ENCODE results near the gene MRPL38. TPM values are rescaled to one million over a fixed set of nuclear protein-coding genes. Genes with fewer than 3 reads are reported as not detected.

The MRPL38 gene
- 10 to 100 TPM; 79.9 to 85.0 TPM for total RNA-seq

DNA sequence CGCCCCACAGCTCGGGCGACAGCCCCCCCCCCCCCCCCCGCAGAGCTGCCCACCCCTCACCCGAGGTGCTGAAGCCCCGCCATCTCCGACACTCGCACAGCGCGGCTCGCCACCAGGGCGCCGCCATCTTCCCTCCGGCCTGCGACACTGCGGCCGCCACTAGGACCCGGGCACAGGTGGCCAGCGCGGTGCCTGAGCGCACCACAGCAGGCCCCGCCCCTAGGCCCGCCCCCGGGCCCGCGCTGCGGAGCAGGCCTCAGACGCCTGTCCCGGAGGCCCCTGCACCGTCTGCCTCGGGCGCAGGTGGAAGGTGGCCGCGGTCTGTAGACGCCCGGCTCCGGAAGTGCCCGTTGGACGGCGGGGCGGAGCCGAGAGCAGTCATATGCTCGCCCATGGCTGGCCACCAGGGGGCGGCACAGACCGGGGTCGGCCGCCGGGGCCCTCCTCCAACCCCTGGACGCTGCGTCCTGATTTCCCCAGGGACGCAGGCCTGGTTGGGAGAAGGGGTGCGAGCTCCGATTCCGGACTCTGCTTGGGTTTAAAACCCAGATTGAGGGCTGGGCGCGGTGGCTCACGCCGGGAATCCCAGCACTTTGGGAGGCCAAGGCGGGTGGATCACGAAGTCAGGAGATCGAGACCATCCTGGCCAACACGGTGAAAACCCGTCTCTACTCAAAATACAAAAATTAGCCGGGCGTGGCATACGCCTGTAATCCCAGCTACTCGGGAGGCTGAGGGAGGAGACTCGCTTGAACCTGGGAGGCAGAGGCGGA lies at the start of gene MRPL38:
Gene MRPL38 (minus strand): TSS at position 136 of the 773 bp plus-strand sequence. CDS start 9 bp downstream, at position 127.
- Mint-ChIP-seq H3K27me3 (no peaks in the 10 kb centered on the region), H3K4me3 (peak within 1 kb of the TSS; percentile 87), H3K9me3 (no peaks in the 10 kb centered on the region), H3K36me3 (ENCODE audit: low read depth) (no peaks in the 10 kb centered on the region), H3K4me1 (peaks cover 31% of the 10 kb centered on the region), H3K27ac (peak within 1 kb of the TSS; percentile 76)
- CTCF ChIA-PET = interaction anchor here (0.5 to 7.6 kb wide), 22 partner anchors 8 to 802 kb away, joined by 3 to 67 read pairs (median 4); partner anchors contain the start of genes CDK3, FBF1, TRIM65 and WBP2
- peak; percentile 98 for DNase-seq
- POLR2A ChIA-PET = interaction anchor here (0.6 to 4.7 kb wide), 18 partner anchors 8 to 199 kb away, joined by 3 to 28 read pairs (median 4); partner anchors contain the start of genes EXOC7, FBF1, TRIM47 and TRIM65

- peak overlapping the region; percentile 55 for H3K27ac Mint-ChIP-seq
- peaks cover 50% of the 10 kb centered on the region for H3K36me3 Mint-ChIP-seq (ENCODE audit: low read depth)
- no peaks in the 10 kb centered on the region for H3K27me3 Mint-ChIP-seq
- no peak for DNase-seq
- ChIA-PET CTCF (no interaction called here), POLR2A (interaction anchor here (2.2 kb wide), 1 partner anchor 10 kb away, joined by 8 read pairs; the partner anchor contains the start of gene FBF1)
- no peaks in the 10 kb centered on the region for H3K9me3 Mint-ChIP-seq
- peaks cover 18% of the 10 kb centered on the region for H3K4me1 Mint-ChIP-seq
- no peak overlapping the region for H3K4me3 Mint-ChIP-seq
Observed at GRCh38 chr17:75950855-75951554, 46.3 kb upstream of the MRPL38 start.

- Mint-ChIP-seq H3K36me3 (ENCODE audit: low read depth) (peaks cover 46% of the 10 kb centered on the region), H3K4me1 (peaks cover 18% of the 10 kb centered on the region), H3K27me3 (no peaks in the 10 kb centered on the region), H3K4me3 (no peak overlapping the region), H3K27ac (no peak overlapping the region), H3K9me3 (no peaks in the 10 kb centered on the region)
- no peak for DNase-seq
- ChIA-PET POLR2A (interaction anchor here (1.0 to 2.2 kb wide), 2 partner anchors 9 to 10 kb away, joined by 6 to 8 read pairs; partner anchors contain the start of gene FBF1), CTCF (no interaction called here)
Observed at GRCh38 chr17:75950421-75950820, 45.7 kb upstream of the MRPL38 start.

GRCh38 chr17:75945211-75945610 lies 40.5 kb upstream of the MRPL38 start:
- ChIA-PET POLR2A (no interaction called here), CTCF (no interaction called here)
- H3K9me3 Mint-ChIP-seq = no peaks in the 10 kb centered on the region
- no peak overlapping the region for H3K27ac Mint-ChIP-seq
- no peak for DNase-seq
- peaks cover 22% of the 10 kb centered on the region for H3K36me3 Mint-ChIP-seq (ENCODE audit: low read depth)
- H3K4me1 Mint-ChIP-seq = peaks cover 12% of the 10 kb centered on the region
- H3K4me3 Mint-ChIP-seq = no peak overlapping the region
- H3K27me3 Mint-ChIP-seq = no peaks in the 10 kb centered on the region

DNA sequence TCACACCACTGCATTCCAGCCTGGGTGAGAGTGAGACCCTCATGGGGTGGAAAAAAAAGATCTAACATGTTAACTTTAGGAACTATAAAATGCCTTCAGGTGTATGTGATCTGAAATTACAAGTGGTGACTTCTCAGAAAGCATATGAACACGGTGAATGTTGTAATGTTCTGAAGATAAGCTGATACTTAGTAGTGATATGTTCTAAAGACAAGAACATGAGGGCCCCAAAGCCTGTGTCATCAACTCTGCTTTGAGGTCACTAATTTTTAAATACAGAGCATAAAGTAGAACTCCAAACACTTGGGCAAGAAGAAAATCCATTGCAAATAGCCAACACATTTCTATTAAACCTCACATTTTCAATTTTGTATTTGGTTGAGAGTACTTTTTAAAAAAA lies 38.8 kb upstream of the MRPL38 start:
- Mint-ChIP-seq H3K27me3 (no peaks in the 10 kb centered on the region), H3K36me3 (ENCODE audit: low read depth) (peaks cover 10% of the 10 kb centered on the region), H3K4me3 (no peak overlapping the region), H3K4me1 (peaks cover 15% of the 10 kb centered on the region), H3K9me3 (no peaks in the 10 kb centered on the region), H3K27ac (no peak overlapping the region)
- ChIA-PET CTCF (interaction anchor here (1.8 kb wide), 1 partner anchor 621 kb away, joined by 3 read pairs; no protein-coding TSS in a partner anchor), POLR2A (no interaction called here)
- DNase-seq = no peak

GRCh38 chr17:75942473-75942872 lies 37.8 kb upstream of the MRPL38 start:
- no peak overlapping the region for H3K27ac Mint-ChIP-seq
- no peaks in the 10 kb centered on the region for H3K27me3 Mint-ChIP-seq
- no peaks in the 10 kb centered on the region for H3K9me3 Mint-ChIP-seq
- ChIA-PET POLR2A (no interaction called here), CTCF (interaction anchor here (0.7 to 1.8 kb wide), 2 partner anchors 488 to 620 kb away, joined by 3 to 5 read pairs; no protein-coding TSS in a partner anchor)
- DNase-seq = no peak
- H3K4me3 Mint-ChIP-seq = no peak overlapping the region
- H3K4me1 Mint-ChIP-seq = peaks cover 15% of the 10 kb centered on the region
- peaks cover 9% of the 10 kb centered on the region for H3K36me3 Mint-ChIP-seq (ENCODE audit: low read depth)

DNA sequence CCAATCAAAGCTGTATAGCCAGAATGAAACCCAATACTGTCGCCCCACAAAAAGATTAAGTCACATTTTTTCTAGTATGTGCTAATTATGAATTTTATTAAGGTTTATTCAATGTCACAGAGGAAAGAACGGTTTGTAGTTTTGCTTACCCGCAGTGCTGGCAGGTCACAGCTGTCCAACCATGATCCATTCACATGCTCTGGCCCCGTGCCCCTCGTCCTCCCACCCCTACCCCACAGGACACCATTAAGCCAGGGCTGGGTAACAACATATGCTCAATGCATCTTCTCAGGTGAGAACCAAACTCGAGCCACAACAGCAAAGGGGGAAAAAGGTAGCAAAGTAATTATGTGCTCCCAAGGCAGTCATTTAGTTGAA lies 36.7 kb upstream of the MRPL38 start:
- Mint-ChIP-seq H3K36me3 (ENCODE audit: low read depth) (peaks cover 5% of the 10 kb centered on the region), H3K4me3 (peak overlapping the region; percentile 83), H3K27ac (peak overlapping the region; percentile 51), H3K27me3 (no peaks in the 10 kb centered on the region), H3K9me3 (no peaks in the 10 kb centered on the region), H3K4me1 (peaks cover 15% of the 10 kb centered on the region)
- no peak for DNase-seq
- ChIA-PET CTCF (interaction anchor here (0.8 to 1.2 kb wide), 4 partner anchors 14 to 73 kb away, joined by 3 to 8 read pairs (median 4); no protein-coding TSS in a partner anchor), POLR2A (interaction anchor here (0.9 to 2.0 kb wide), 14 partner anchors 8 to 652 kb away, joined by 3 to 8 read pairs (median 3); partner anchors contain the start of genes ACOX1, MRPL38, SLC25A19 and TEN1)

- POLR2A ChIA-PET = interaction anchor here (0.9 to 2.0 kb wide), 14 partner anchors 9 to 652 kb away, joined by 3 to 8 read pairs (median 3); partner anchors contain the start of genes ACOX1, MRPL38, SLC25A19 and TEN1
Observed at GRCh38 chr17:75940727-75941441, 36.2 kb upstream of the MRPL38 start, which contains the start of gene FBF1. Gene FBF1, minus strand, starts transcription at chr17:75941042. Its CDS starts 2,893 bp downstream, at chr17:75938149.

DNA sequence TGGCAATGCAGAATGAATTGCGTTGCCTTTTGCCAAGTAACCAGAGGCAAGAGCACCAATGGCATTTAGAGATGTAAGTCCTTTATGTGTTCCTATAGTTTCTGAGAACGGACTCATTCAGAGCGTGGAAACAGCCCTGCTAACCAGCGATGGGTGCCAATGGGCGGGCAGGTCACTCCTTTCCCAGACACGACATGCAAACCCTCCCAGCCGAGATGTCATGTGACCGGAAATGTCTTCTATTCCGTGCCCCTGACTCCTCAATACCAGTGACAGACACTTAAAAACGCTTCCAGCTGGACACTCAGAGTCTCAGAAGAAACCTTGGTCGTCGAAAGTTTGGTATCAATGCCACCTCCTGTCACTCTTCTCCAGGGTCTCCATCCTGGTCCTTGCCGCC lies 33.0 kb upstream of the MRPL38 start:
- Mint-ChIP-seq H3K4me1 (peaks cover 15% of the 10 kb centered on the region), H3K27me3 (no peaks in the 10 kb centered on the region), H3K36me3 (ENCODE audit: low read depth) (peaks cover 3% of the 10 kb centered on the region), H3K4me3 (no peak overlapping the region), H3K27ac (no peak overlapping the region), H3K9me3 (no peaks in the 10 kb centered on the region)
- POLR2A ChIA-PET = no interaction called here
- no peak for DNase-seq
- CTCF ChIA-PET = no interaction called here

More at GRCh38 chr17:75940727-75941441, 36.2 kb upstream of the MRPL38 start, which contains the start of gene FBF1:
- H3K27me3 Mint-ChIP-seq = no peaks in the 10 kb centered on the region
- peak; percentile 92 for DNase-seq
- peaks cover 15% of the 10 kb centered on the region for H3K4me1 Mint-ChIP-seq
- peak within 1 kb of the TSS; percentile 51 for H3K27ac Mint-ChIP-seq
- H3K9me3 Mint-ChIP-seq = no peaks in the 10 kb centered on the region
- CTCF ChIA-PET = interaction anchor here (0.8 to 1.2 kb wide), 5 partner anchors 13 to 73 kb away, joined by 3 to 8 read pairs (median 4); no protein-coding TSS in a partner anchor
- H3K36me3 Mint-ChIP-seq (ENCODE audit: low read depth) = peaks cover 4% of the 10 kb centered on the region
- H3K4me3 Mint-ChIP-seq = peak within 1 kb of the TSS; percentile 83

- no peaks in the 10 kb centered on the region for H3K4me1 Mint-ChIP-seq
- peaks cover 3% of the 10 kb centered on the region for H3K36me3 Mint-ChIP-seq (ENCODE audit: low read depth)
- no peak overlapping the region for H3K27ac Mint-ChIP-seq
- no peaks in the 10 kb centered on the region for H3K27me3 Mint-ChIP-seq
- CTCF ChIA-PET = interaction anchor here (0.6 to 1.0 kb wide), 2 partner anchors 80 to 140 kb away, joined by 3 read pairs; no protein-coding TSS in a partner anchor
- no peak for DNase-seq
- no peak overlapping the region for H3K4me3 Mint-ChIP-seq
- POLR2A ChIA-PET = no interaction called here
- H3K9me3 Mint-ChIP-seq = no peaks in the 10 kb centered on the region
Observed at GRCh38 chr17:75933808-75934207, 29.1 kb upstream of the MRPL38 start.

GRCh38 chr17:75932852-75933251 lies 28.2 kb upstream of the MRPL38 start:
- no peak overlapping the region for H3K27ac Mint-ChIP-seq
- POLR2A ChIA-PET = interaction anchor here (0.7 kb wide), 1 partner anchor 47 kb away, joined by 3 read pairs; no protein-coding TSS in a partner anchor
- no peaks in the 10 kb centered on the region for H3K4me1 Mint-ChIP-seq

GRCh38 chr17:75931062-75931461 lies 26.4 kb upstream of the MRPL38 start:
- Mint-ChIP-seq H3K36me3 (ENCODE audit: low read depth) (peaks cover 3% of the 10 kb centered on the region), H3K4me3 (no peak overlapping the region), H3K4me1 (no peaks in the 10 kb centered on the region), H3K27me3 (no peaks in the 10 kb centered on the region), H3K27ac (no peak overlapping the region), H3K9me3 (no peaks in the 10 kb centered on the region)
- DNase-seq = no peak
- ChIA-PET CTCF (no interaction called here), POLR2A (no interaction called here)

More at GRCh38 chr17:75932852-75933251, 28.2 kb upstream of the MRPL38 start:
- DNase-seq = no peak
- CTCF ChIA-PET = interaction anchor here (0.7 kb wide), 1 partner anchor 173 kb away, joined by 5 read pairs; no protein-coding TSS in a partner anchor
- Mint-ChIP-seq H3K36me3 (ENCODE audit: low read depth) (peaks cover 3% of the 10 kb centered on the region), H3K27me3 (no peaks in the 10 kb centered on the region), H3K9me3 (no peaks in the 10 kb centered on the region), H3K4me3 (no peak overlapping the region)
